H9 (cell line): ENCODE measurements around the gene PUS10. TPM values are rescaled to one million over a fixed set of nuclear protein-coding genes. Genes with fewer than 3 reads are reported as not detected.

Source experiments
- DNase-seq: peaks from one replicate; pipeline ENCODE4 v3.0.0-alpha.2; 2017
- H2AFZ ChIP-seq: one replicate; pipeline ENCODE4 v1.6.1; 2013; ENCODE audit warnings: mild to moderate bottlenecking, low read length, control low read depth, moderate library complexity
- H2AK5ac ChIP-seq: 2 replicates; pipeline ENCODE4 v1.6.1; 2013; ENCODE audit warnings: low read length, control low read depth, mixed read lengths; ENCODE audit not compliant: insufficient read length
- H2BK120ac ChIP-seq: one replicate; pipeline ENCODE4 v1.6.1; 2013; ENCODE audit warnings: low read depth, mild to moderate bottlenecking, low read length, control low read depth, inconsistent platforms; ENCODE audit not compliant: poor library complexity, severe bottlenecking
- H2BK12ac ChIP-seq: 2 replicates; pipeline ENCODE4 v1.6.1; 2013; ENCODE audit warnings: low read length, control low read depth, mixed read lengths, low read depth; ENCODE audit not compliant: insufficient read length
- H2BK15ac ChIP-seq: 2 replicates; pipeline ENCODE4 v1.6.1; 2013; ENCODE audit warnings: low read depth, low read length, control low read depth
- H2BK20ac ChIP-seq: one replicate; pipeline ENCODE4 v1.6.1; 2013; ENCODE audit warnings: low read depth, mild to moderate bottlenecking, low read length, control low read depth, inconsistent platforms; ENCODE audit not compliant: poor library complexity, severe bottlenecking
- H2BK5ac ChIP-seq: 2 replicates; pipeline ENCODE4 v1.6.1; 2013; ENCODE audit warnings: low read length, control low read depth, mixed read lengths; ENCODE audit not compliant: insufficient read length
- H3K14ac ChIP-seq: 2 replicates; pipeline ENCODE4 v1.6.1; 2013; ENCODE audit warnings: low read length, control low read depth; ENCODE audit not compliant: insufficient read depth
- H3K18ac ChIP-seq: 2 replicates; pipeline ENCODE4 v1.6.1; 2013; ENCODE audit warnings: low read depth, mild to moderate bottlenecking, mixed read lengths, low read length, control low read depth; ENCODE audit not compliant: insufficient read length
- H3K23ac ChIP-seq: 2 replicates; pipeline ENCODE4 v1.6.1; 2013; ENCODE audit warnings: low read length, control low read depth, mixed read lengths, low read depth; ENCODE audit not compliant: insufficient read length
- H3K23me2 ChIP-seq: 2 replicates; pipeline ENCODE4 v1.6.1; 2013; ENCODE audit warnings: low read depth, mild to moderate bottlenecking, mixed read lengths, low read length, control low read depth; ENCODE audit not compliant: insufficient read length, poor library complexity, severe bottlenecking
- H3K27ac ChIP-seq: 2 replicates; pipeline ENCODE4 v1.5.1; 2013; ENCODE audit warnings: low read length, control low read depth, mixed read lengths, low read depth; ENCODE audit not compliant: insufficient read length
- H3K27me3 ChIP-seq: 2 replicates; pipeline ENCODE4 v1.6.1; 2013; ENCODE audit warnings: low read length, control low read depth, inconsistent platforms; ENCODE audit not compliant: insufficient read depth
- H3K4ac ChIP-seq: 2 replicates; pipeline ENCODE4 v1.6.1; 2013; ENCODE audit warnings: low read depth, mild to moderate bottlenecking, control low read depth, inconsistent platforms, low read length, moderate library complexity
- H3K4me1 ChIP-seq: 2 replicates; pipeline ENCODE4 v1.6.1; 2013; ENCODE audit warnings: low read length, control low read depth, inconsistent platforms; ENCODE audit not compliant: insufficient read depth
- H3K4me2 ChIP-seq: 2 replicates; pipeline ENCODE4 v1.6.1; 2013; ENCODE audit warnings: low read length, control low read depth, mixed read lengths; ENCODE audit not compliant: insufficient read length, insufficient read depth
- H3K56ac ChIP-seq: 2 replicates; pipeline ENCODE4 v1.6.1; 2013; ENCODE audit warnings: low read depth, mild to moderate bottlenecking, mixed read lengths, low read length, control low read depth; ENCODE audit not compliant: insufficient read length
- H3K79me1 ChIP-seq: 2 replicates; pipeline ENCODE4 v1.6.1; 2013; ENCODE audit warnings: low read depth, mild to moderate bottlenecking, moderate library complexity, low read length, control low read depth, inconsistent platforms; ENCODE audit not compliant: insufficient read depth, poor library complexity, severe bottlenecking
- H3K79me2 ChIP-seq: 2 replicates; pipeline ENCODE4 v1.6.1; 2013; ENCODE audit warnings: low read length, control low read depth, inconsistent platforms; ENCODE audit not compliant: insufficient read depth
- H3K9ac ChIP-seq: 2 replicates; pipeline ENCODE4 v1.6.1; 2013; ENCODE audit warnings: low read length, control low read depth, mixed read lengths; ENCODE audit not compliant: insufficient read length; ENCODE audit errors: extremely low read depth
- H3K9me3 ChIP-seq: one replicate; pipeline ENCODE4 v1.6.1; 2013; ENCODE audit warnings: low read depth, low read length, inconsistent platforms; ENCODE audit not compliant: control insufficient read depth
- H3T11ph ChIP-seq: one replicate; pipeline ENCODE4 v1.6.1; 2013; ENCODE audit warnings: mild to moderate bottlenecking, low read length, control low read depth, inconsistent platforms
- H4K20me1 ChIP-seq: one replicate; pipeline ENCODE4 v1.6.1; 2013; ENCODE audit not compliant: control insufficient read depth, insufficient read length, insufficient read depth
- H4K5ac ChIP-seq: 2 replicates; pipeline ENCODE4 v1.6.1; 2013; ENCODE audit warnings: low read depth, mild to moderate bottlenecking, mixed read lengths, low read length, control low read depth; ENCODE audit not compliant: insufficient read length
- H4K8ac ChIP-seq: replicated peaks from 2 replicates; pipeline ENCODE4 v1.6.1; 2013; ENCODE audit warnings: low read length, control low read depth, mixed read lengths, low read depth; ENCODE audit not compliant: insufficient read length
- H4K91ac ChIP-seq: 2 replicates; pipeline ENCODE4 v1.6.1; 2013; ENCODE audit warnings: low read depth, mild to moderate bottlenecking, moderate library complexity, mixed read lengths, low read length, control low read depth; ENCODE audit not compliant: insufficient read length
- H3K27ac Mint-ChIP-seq, 3 experiments: 2 replicates in 2 of 3; 3 replicates in 1 of 3; pipeline ENCODE4 v1.8.0; 2020 to 2021; ENCODE audit warnings: mixed read lengths in 3 of 3, mild to moderate bottlenecking in 1 of 3, moderate library complexity in 1 of 3
- H3K27me3 Mint-ChIP-seq: 2 replicates; pipeline ENCODE4 v1.8.0; 2021; ENCODE audit warnings: low read depth, mild to moderate bottlenecking, moderate library complexity, mixed read lengths
- H3K36me3 Mint-ChIP-seq, 3 experiments: 2 replicates in 2 of 3; 3 replicates in 1 of 3; pipeline ENCODE4 v1.8.0; 2020 to 2021; ENCODE audit warnings: low read depth in 3 of 3, mixed read lengths in 3 of 3; ENCODE audit not compliant: insufficient read depth in 1 of 3
- H3K4me1 Mint-ChIP-seq, 2 experiments: 2 replicates each; pipeline ENCODE4 v1.8.0; 2020; ENCODE audit warnings: mixed read lengths in 2 of 2
- H3K4me3 Mint-ChIP-seq, 2 experiments: 2 replicates in 1 of 2; 3 replicates in 1 of 2; pipeline ENCODE4 v1.8.0; 2020 to 2021; ENCODE audit warnings: mild to moderate bottlenecking in 2 of 2, mixed read lengths in 2 of 2, moderate library complexity in 1 of 2
- H3K9me3 Mint-ChIP-seq, 2 experiments: 2 replicates in 1 of 2; 3 replicates in 1 of 2; pipeline ENCODE4 v1.8.0; 2020; ENCODE audit warnings: mild to moderate bottlenecking in 2 of 2, mixed read lengths in 2 of 2, moderate library complexity in 1 of 2
- WGBS: extraction: QIAGEN DNeasy Blood & Tissue Kit; methylation state at CpG from one replicate; pipeline ENCODE4 v1.1.7; 2013; ENCODE audit warnings: missing lambda C conversion rate, low lambda C conversion rate, mixed read lengths; ENCODE audit not compliant: insufficient read length; ENCODE audit errors: extremely low coverage; 5-methylcytosine and 5-hydroxymethylcytosine counted together
- total RNA-seq: library from RNA; stranded (reverse); gene quantifications from 2 replicates; pipeline ENCODE4 v1.2.1, GENCODE V29; 2021
- TF ChIP-seq, protein P1 (sequence below): fragments of 200-600 bp; sonication (generic); conservative IDR thresholded peaks from 3 replicates; pipeline ENCODE4 v1.8.0; 2021; ENCODE audit warnings: antibody characterized with exemption, mild to moderate bottlenecking

PUS10 gene
- total RNA-seq, 1 experiment from 2014 or later, result 2.3 TPM

DNA sequence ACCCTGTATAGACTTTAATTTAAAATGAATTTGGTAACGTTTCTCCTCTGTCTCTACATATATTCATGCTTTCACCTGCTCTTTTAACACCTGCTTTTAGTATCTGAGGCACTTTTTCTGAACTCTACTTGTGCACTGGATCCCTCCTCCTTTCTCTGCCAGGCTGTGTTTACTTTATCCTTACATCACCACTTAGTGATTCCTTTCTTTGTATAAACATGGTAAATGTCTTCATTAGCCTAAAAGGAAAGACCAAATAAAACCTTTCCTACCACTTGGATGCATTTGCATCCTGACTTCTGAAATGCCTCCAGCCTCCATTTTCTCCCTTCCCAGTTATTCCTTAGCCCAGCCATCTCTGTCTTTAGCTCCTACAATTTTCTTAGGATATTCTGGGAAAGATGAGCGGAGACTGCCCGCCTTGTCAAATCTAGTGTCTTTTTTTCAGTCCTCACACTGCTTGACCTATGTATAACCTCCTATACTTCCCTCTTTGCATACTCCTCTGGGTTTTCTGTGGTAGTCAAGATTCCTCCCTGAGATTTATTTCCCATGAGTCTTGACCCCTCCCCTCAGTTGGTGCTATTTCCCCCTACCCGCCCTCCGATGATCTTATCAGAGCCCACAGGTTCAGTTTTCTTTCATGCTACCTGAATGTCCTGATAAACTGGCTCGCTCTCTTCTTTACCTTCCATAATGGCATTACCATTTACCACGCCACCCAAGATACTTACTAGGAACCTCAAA lies 91.9 kb downstream of the PUS10 start:
- H3K27me3 ChIP-seq, result no peaks in the 10 kb centered on the region
- H3K27me3 Mint-ChIP-seq, result no peaks in the 10 kb centered on the region
- no peak for DNase-seq
- no peak overlapping the region for H4K91ac ChIP-seq
- no peak overlapping the region for H3K23ac ChIP-seq
- H2AFZ ChIP-seq, result no peak overlapping the region
- no peak overlapping the region for H3K4me2 ChIP-seq
- no peaks in the 10 kb centered on the region for H3K9me3 ChIP-seq
- H2BK5ac ChIP-seq, result no peak overlapping the region
- WGBS, result no CpG with 5 or more reads among the region's 7 CpGs
- H3K23me2 ChIP-seq, result no peaks in the 10 kb centered on the region
- no peak overlapping the region for H2BK20ac ChIP-seq
- no peak overlapping the region for H2BK12ac ChIP-seq
- no peak overlapping the region for H4K5ac ChIP-seq
- TF ChIP-seq, protein P1, sequence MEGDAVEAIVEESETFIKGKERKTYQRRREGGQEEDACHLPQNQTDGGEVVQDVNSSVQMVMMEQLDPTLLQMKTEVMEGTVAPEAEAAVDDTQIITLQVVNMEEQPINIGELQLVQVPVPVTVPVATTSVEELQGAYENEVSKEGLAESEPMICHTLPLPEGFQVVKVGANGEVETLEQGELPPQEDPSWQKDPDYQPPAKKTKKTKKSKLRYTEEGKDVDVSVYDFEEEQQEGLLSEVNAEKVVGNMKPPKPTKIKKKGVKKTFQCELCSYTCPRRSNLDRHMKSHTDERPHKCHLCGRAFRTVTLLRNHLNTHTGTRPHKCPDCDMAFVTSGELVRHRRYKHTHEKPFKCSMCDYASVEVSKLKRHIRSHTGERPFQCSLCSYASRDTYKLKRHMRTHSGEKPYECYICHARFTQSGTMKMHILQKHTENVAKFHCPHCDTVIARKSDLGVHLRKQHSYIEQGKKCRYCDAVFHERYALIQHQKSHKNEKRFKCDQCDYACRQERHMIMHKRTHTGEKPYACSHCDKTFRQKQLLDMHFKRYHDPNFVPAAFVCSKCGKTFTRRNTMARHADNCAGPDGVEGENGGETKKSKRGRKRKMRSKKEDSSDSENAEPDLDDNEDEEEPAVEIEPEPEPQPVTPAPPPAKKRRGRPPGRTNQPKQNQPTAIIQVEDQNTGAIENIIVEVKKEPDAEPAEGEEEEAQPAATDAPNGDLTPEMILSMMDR, result no peak
- H4K20me1 ChIP-seq, result no peaks in the 10 kb centered on the region
- peaks cover 9 to 12% of the 10 kb centered on the region in 2 experiments for H3K4me1 Mint-ChIP-seq
- no peaks in the 10 kb centered on the region for H3K79me2 ChIP-seq
- H3K4me3 Mint-ChIP-seq, result no peak overlapping the region
- no peak overlapping the region for H3K14ac ChIP-seq
- H3T11ph ChIP-seq, result no peak overlapping the region
- H3K9ac ChIP-seq, result no peak overlapping the region
- peaks cover 8 to 17% (median 10%) of the 10 kb centered on the region in 3 experiments; a peak in 5 of 7 replicates for H3K36me3 Mint-ChIP-seq
- no peak overlapping the region for H3K56ac ChIP-seq
- H3K79me1 ChIP-seq, result no peaks in the 10 kb centered on the region
- H3K27ac ChIP-seq, result no peak overlapping the region
- no peak overlapping the region for H4K8ac ChIP-seq
- H2BK120ac ChIP-seq, result no peak overlapping the region
- H2AK5ac ChIP-seq, result no peak overlapping the region
- H2BK15ac ChIP-seq, result no peak overlapping the region
- H3K4ac ChIP-seq, result no peak overlapping the region
- peak overlapping the region in 1 of 3 experiments; percentile 49; a peak in 2 of 7 replicates for H3K27ac Mint-ChIP-seq
- no peak overlapping the region for H3K18ac ChIP-seq
- no peaks in the 10 kb centered on the region for H3K9me3 Mint-ChIP-seq
- peaks cover 6% of the 10 kb centered on the region for H3K4me1 ChIP-seq
